Gastroesophageal sphincter (tissue), 4 donors: ENCODE measurements around the gene VTCN1. TPM values are rescaled to one million over a fixed set of nuclear protein-coding genes. Genes with fewer than 3 reads are reported as not detected.

ENCODE experiments used
- ATAC-seq: fragments of 150-250 bp; one replicate; pipeline ENCODE4 v1.9.1; 2016; ENCODE audit warnings: mild to moderate bottlenecking, moderate library complexity
- H3K27ac ChIP-seq, 4 donors: fragments of 200-600 bp; sonication (generic) in 3 of 4; 1 replicate in 3 of 4; 2 replicates in 1 of 4; pipeline ENCODE4 v1.5.1; 2016 to 2019
- H3K27me3 ChIP-seq: fragments of 200-600 bp; sonication (generic); one replicate; pipeline ENCODE4 v1.5.1; 2019
- H3K36me3 ChIP-seq, 2 donors: fragments of 200-600 bp; sonication (generic); one replicate each; pipeline ENCODE4 v1.5.1; 2019; ENCODE audit warnings: control low read depth in 1 of 2
- H3K4me1 ChIP-seq, 3 donors: fragments of 200-600 bp; sonication (generic); 1 replicate in 2 of 3; 2 replicates in 1 of 3; pipeline ENCODE4 v1.5.1; 2016 to 2019; ENCODE audit warnings: control low read depth in 2 of 3
- H3K4me3 ChIP-seq, 2 donors: fragments of 200-600 bp; sonication (generic); one replicate each; pipeline ENCODE4 v1.5.1; 2019; ENCODE audit warnings: mild to moderate bottlenecking in 1 of 2, moderate library complexity in 1 of 2
- H3K9me3 ChIP-seq, 3 donors: fragments of 200-600 bp; sonication (generic); one replicate each; pipeline ENCODE4 v1.5.1; 2017 to 2019; ENCODE audit warnings: control low read depth in 2 of 3
- EP300 ChIP-seq: sonication (generic); formaldehyde crosslinking; IDR thresholded peaks from one replicate; pipeline ENCODE4 v1.6.1; 2017; ENCODE audit warnings: antibody characterized with exemption, mild to moderate bottlenecking
- POLR2A ChIP-seq, 2 donors: fragments of 450-650 bp; IDR thresholded peaks; one replicate each; pipeline ENCODE4 v1.6.1; 2017; ENCODE audit warnings: antibody characterized with exemption in 2 of 2, mild to moderate bottlenecking in 2 of 2, moderate library complexity in 1 of 2
- POLR2AphosphoS5 ChIP-seq: sonication (generic); formaldehyde crosslinking; IDR thresholded peaks from one replicate; pipeline ENCODE4 v1.6.1; 2017; ENCODE audit warnings: antibody characterized with exemption
- WGBS, 2 donors: methylation state at CpG; one replicate each; pipeline ENCODE4 v1.1.5; 2018; ENCODE audit warnings: low coverage in 1 of 2; 5-methylcytosine and 5-hydroxymethylcytosine counted together
- total RNA-seq, 4 donors: library from RNA; depleted of rRNA; stranded (reverse); fragments of >200 nt; gene quantifications; one replicate each; pipeline ENCODE4 v1.1.0, GENCODE V29; 2016
- TF ChIP-seq, protein P1 (sequence below), 4 experiments: fragments of 200-600 bp in 2 of 4; fragments of 450-650 bp in 2 of 4; sonication (generic) in 1 of 4; IDR thresholded peaks; one replicate each; pipeline ENCODE4 v1.5.1; 2017 to 2019; ENCODE audit warnings: antibody characterized with exemption in 4 of 4, mild to moderate bottlenecking in 2 of 4, moderate library complexity in 2 of 4

Gene VTCN1
- total RNA-seq, 4 donors from 2014 or later = 2.1 TPM; not detected in 3

DNA sequence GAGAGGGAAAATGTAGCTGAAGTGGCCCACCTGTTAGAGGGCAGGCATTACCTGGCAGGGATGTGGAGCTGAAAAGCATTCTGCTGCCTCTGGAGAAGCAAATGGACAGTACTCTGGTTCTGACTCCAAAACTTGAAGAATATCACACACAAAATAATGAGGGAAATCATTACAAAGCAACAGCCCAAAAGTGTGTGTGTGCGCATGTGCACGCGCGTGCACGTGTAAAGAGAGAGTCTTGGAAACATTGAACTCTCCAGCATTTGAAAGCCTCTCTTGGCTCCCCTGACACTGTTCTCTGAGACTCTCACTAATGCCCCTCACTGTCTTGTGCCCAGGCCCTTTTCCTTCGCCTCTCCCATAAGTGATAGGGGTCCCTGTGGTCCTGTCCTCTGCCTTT is 2.3 kb upstream of the VTCN1 start:
- WGBS, 2 donors = 91 to 98% methylated on average over 6 of the region's 6 CpGs
- no peak for TF ChIP-seq POLR2A (IDR thresholded peaks at IDR 0.05)

DNA sequence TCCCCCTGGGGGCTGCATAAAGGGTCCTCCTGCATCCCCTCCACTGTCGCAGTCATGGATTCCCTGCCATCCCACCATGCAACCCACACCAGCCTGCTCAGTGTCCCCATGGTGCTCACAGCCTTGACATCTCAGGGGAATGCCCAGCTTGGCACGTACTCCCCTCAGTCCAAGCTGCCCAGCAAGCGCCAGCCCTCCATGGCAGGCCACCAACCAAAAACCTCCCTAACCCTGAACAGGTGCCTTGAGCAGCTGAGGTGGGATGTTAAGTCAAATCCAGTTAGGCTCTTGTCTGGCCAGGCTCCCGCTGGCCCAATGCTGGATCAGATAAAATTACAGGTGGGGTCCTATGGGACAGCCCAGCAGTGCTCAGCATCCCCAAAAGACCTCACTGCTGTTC is 341 bp downstream of the VTCN1 start:
- no peaks in the 10 kb centered on the region for H3K27me3 ChIP-seq
- no peak overlapping the region for H3K4me3 ChIP-seq
- ATAC-seq = no peak
- H3K27ac ChIP-seq = no peak overlapping the region
- TF ChIP-seq POLR2A (IDR thresholded peaks at IDR 0.05) (no peak), EP300 (no peak), POLR2AphosphoS5 (no peak)
- TF ChIP-seq, protein P1, sequence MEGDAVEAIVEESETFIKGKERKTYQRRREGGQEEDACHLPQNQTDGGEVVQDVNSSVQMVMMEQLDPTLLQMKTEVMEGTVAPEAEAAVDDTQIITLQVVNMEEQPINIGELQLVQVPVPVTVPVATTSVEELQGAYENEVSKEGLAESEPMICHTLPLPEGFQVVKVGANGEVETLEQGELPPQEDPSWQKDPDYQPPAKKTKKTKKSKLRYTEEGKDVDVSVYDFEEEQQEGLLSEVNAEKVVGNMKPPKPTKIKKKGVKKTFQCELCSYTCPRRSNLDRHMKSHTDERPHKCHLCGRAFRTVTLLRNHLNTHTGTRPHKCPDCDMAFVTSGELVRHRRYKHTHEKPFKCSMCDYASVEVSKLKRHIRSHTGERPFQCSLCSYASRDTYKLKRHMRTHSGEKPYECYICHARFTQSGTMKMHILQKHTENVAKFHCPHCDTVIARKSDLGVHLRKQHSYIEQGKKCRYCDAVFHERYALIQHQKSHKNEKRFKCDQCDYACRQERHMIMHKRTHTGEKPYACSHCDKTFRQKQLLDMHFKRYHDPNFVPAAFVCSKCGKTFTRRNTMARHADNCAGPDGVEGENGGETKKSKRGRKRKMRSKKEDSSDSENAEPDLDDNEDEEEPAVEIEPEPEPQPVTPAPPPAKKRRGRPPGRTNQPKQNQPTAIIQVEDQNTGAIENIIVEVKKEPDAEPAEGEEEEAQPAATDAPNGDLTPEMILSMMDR (IDR thresholded peaks at IDR 0.05) = no peak
- WGBS, 2 donors = 100% methylated on average over 1 of the region's 4 CpGs; no CpG with 5 or more reads in 1 of the 2 donors
- no peaks in the 10 kb centered on the region for H3K4me1 ChIP-seq
- H3K36me3 ChIP-seq = no peaks in the 10 kb centered on the region
- no peaks in the 10 kb centered on the region for H3K9me3 ChIP-seq

More for the DNA sequence above, 2.3 kb upstream of the VTCN1 start:
- no peaks in the 10 kb centered on the region for H3K4me1 ChIP-seq
- H3K36me3 ChIP-seq = no peaks in the 10 kb centered on the region
- H3K27ac ChIP-seq = no peak overlapping the region
- no peaks in the 10 kb centered on the region for H3K27me3 ChIP-seq
- no peak overlapping the region for H3K4me3 ChIP-seq
- ATAC-seq = no peak
- peaks cover 0 to 6% (median 0%) of the 10 kb centered on the region in 3 donors for H3K9me3 ChIP-seq

DNA sequence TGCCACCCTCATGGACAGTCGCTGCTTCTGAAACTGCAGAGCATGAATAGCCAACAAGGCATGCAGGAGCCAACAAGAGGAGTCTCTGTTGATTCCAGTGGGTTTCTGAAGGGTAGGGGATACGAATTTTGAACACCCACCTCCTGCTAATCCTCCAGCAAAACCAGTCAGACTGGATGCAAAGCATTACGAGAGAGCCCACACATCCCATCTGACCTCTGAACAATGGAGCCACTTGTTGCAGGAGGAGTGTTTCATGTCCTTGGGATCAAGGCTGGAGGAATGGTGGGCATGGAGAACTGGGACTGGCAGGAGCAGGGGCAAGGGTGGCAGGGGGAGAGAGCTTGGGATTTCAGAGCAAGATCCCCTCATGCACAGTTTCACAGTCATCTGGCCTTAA is 1.6 kb downstream of the VTCN1 start:
- H3K27me3 ChIP-seq = no peaks in the 10 kb centered on the region
- 100% methylated on average over 1 of the region's 3 CpGs; no CpG with 5 or more reads in 1 of the 2 donors for WGBS, 2 donors
- H3K4me1 ChIP-seq = no peaks in the 10 kb centered on the region
- H3K36me3 ChIP-seq = no peaks in the 10 kb centered on the region
- H3K9me3 ChIP-seq = no peaks in the 10 kb centered on the region
- TF ChIP-seq POLR2AphosphoS5 (no peak), EP300 (no peak)
- TF ChIP-seq, protein P1 (IDR thresholded peaks at IDR 0.05) = no peak
- H3K4me3 ChIP-seq = no peak overlapping the region
- H3K27ac ChIP-seq = no peak overlapping the region
- ATAC-seq = no peak

DNA sequence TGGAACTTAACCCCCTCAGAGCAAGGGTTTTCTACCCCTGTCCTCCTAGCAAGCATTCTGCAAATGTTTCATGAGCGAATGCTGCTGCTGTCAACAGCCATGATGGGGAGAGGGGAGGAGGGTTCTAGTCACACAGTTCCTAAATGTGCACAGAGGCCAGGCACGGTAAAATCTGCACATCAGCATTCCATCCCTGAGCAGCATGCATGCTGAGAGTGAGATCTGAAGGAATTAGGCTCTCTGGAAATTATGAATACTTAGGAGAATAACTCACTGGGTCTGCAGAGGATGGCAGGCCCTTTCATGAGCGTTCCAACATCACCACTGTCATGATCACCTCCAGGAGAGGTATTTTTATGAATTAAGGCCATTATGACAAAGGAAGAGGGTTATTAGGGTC is 2.1 kb downstream of the VTCN1 start:
- no peak for ATAC-seq
- no peaks in the 10 kb centered on the region for H3K36me3 ChIP-seq
- H3K9me3 ChIP-seq = no peaks in the 10 kb centered on the region
- no peak overlapping the region for H3K27ac ChIP-seq
- no peak overlapping the region for H3K4me3 ChIP-seq
- 69% methylated on average over 2 of the region's 3 CpGs; no CpG with 5 or more reads in 1 of the 2 donors for WGBS, 2 donors
- H3K4me1 ChIP-seq = no peaks in the 10 kb centered on the region
- TF ChIP-seq, protein P1 (IDR thresholded peaks at IDR 0.05) = no peak
- TF ChIP-seq EP300 = no peak
- TF ChIP-seq POLR2AphosphoS5 = no peak
- TF ChIP-seq POLR2A (IDR thresholded peaks at IDR 0.05) = no peak
- no peaks in the 10 kb centered on the region for H3K27me3 ChIP-seq

DNA sequence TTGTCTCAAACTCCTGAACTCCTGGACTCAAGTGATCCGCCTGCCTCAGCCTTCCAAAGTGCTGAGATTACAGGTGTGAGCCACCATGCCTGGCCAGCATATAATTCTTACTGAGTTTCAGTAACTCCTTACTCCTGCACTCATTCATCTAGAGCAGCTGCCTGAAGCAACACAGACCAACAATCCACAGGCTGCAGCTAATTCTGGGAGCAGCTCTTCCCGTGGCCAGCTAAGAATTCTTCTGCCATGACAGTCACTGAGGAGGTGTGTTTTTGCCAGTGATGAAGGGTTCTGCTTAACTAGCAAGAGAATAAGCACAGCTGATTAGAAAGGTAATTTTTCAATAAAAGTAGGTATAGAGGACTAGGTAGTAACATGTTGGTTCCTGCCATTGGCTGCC is 5.4 kb downstream of the VTCN1 start:
- WGBS, 2 donors = 9% methylated on average over 1 of the region's 2 CpGs; no CpG with 5 or more reads in 1 of the 2 donors
- no peaks in the 10 kb centered on the region for H3K36me3 ChIP-seq
- no peaks in the 10 kb centered on the region for H3K27me3 ChIP-seq
- TF ChIP-seq POLR2A (IDR thresholded peaks at IDR 0.05) (no peak), POLR2AphosphoS5 (no peak), EP300 (no peak)
- TF ChIP-seq, protein P1 (IDR thresholded peaks at IDR 0.05) = no peak
- ATAC-seq = no peak
- no peak overlapping the region for H3K27ac ChIP-seq
- H3K4me3 ChIP-seq = no peak overlapping the region
- no peaks in the 10 kb centered on the region for H3K9me3 ChIP-seq
- no peaks in the 10 kb centered on the region for H3K4me1 ChIP-seq
